PC-9 (cell line): ENCODE data around the gene HOXC10. TPM values are rescaled to one million over a fixed set of nuclear protein-coding genes. Genes with fewer than 3 reads are reported as not detected.

Experiments
- BruUV-seq: library from RNA; stranded (reverse); fragments of 400-500 nt; replicated peaks from 2 replicates; lab custom pipeline; 2021; lab: Mats Ljungman, UMichigan
- CTCF ChIA-PET: fragments of 300-600 bp; sonication (Branson Sonifier 250); formaldehyde crosslinking; loops from one replicate; lab custom pipeline; 2022; ENCODE audit warnings: antibody characterized with exemption; lab: Charles Lee
- POLR2A ChIA-PET: fragments of 300-600 bp; sonication (Branson Sonifier 250); formaldehyde crosslinking; loops from one replicate; lab custom pipeline; 2022; ENCODE audit warnings: antibody characterized with exemption; ENCODE audit not compliant: unreplicated experiment; lab: Charles Lee
- DNase-seq, 2 experiments: peaks; one replicate each; pipeline versions ENCODE4 v3.0.0 to v3.0.0-alpha.2; 2015 to 2022; ENCODE audit warnings: mixed read lengths in 1 of 2
- H2AFZ ChIP-seq: fragments of 200-600 bp; sonication (generic); 2 replicates; pipeline ENCODE4 v1.8.1; 2017; ENCODE audit warnings: antibody characterized with exemption
- H3F3A ChIP-seq: fragments of 200-600 bp; sonication (generic); 2 replicates; pipeline ENCODE4 v1.8.1; 2017; ENCODE audit warnings: antibody characterized with exemption, mild to moderate bottlenecking, low read depth; ENCODE audit not compliant: insufficient read depth
- H3K27ac ChIP-seq: fragments of 200-600 bp; sonication (generic); 2 replicates; pipeline ENCODE4 v1.6.1; 2016; ENCODE audit warnings: mixed run types
- H3K27me3 ChIP-seq: fragments of 200-600 bp; sonication (generic); 2 replicates; pipeline ENCODE4 v1.6.1; 2016; ENCODE audit warnings: low read depth, mixed run types; ENCODE audit not compliant: insufficient read depth
- H3K36me3 ChIP-seq: fragments of 200-600 bp; sonication (generic); 2 replicates; pipeline ENCODE4 v1.6.1; 2016; ENCODE audit warnings: low read depth, mixed run types
- H3K4me1 ChIP-seq: fragments of 200-600 bp; sonication (generic); replicated peaks from 2 replicates; pipeline ENCODE4 v1.6.1; 2016; ENCODE audit warnings: mixed run types; ENCODE audit not compliant: insufficient read depth
- H3K4me2 ChIP-seq: fragments of 200-600 bp; sonication (generic); 2 replicates; pipeline ENCODE4 v1.6.1; 2017; ENCODE audit warnings: mixed run types
- H3K4me3 ChIP-seq: fragments of 200-600 bp; sonication (generic); 2 replicates; pipeline ENCODE4 v1.6.1; 2016; ENCODE audit warnings: mixed run types
- H3K79me2 ChIP-seq: fragments of 200-600 bp; sonication (generic); 2 replicates; pipeline ENCODE4 v1.6.1; 2017; ENCODE audit warnings: low read depth, mixed run types
- H3K9me2 ChIP-seq: fragments of 200-600 bp; sonication (generic); 2 replicates; pipeline ENCODE4 v1.8.1; 2017; ENCODE audit warnings: mild to moderate bottlenecking; ENCODE audit not compliant: insufficient read depth
- H3K9me3 ChIP-seq: fragments of 200-600 bp; sonication (generic); 2 replicates; pipeline ENCODE4 v1.8.1; 2016; ENCODE audit warnings: low read depth; ENCODE audit not compliant: insufficient read depth
- H4K20me1 ChIP-seq: fragments of 200-600 bp; sonication (generic); 2 replicates; pipeline ENCODE4 v1.8.1; 2017; ENCODE audit not compliant: insufficient read depth
- CTCF ChIP-seq: fragments of 200-600 bp; sonication (generic); conservative IDR thresholded peaks from 2 replicates; pipeline ENCODE4 v1.6.1; 2017; ENCODE audit warnings: mixed run types, antibody characterized with exemption, mild to moderate bottlenecking, moderate library complexity
- EZH2 ChIP-seq: fragments of 200-600 bp; sonication (generic); IDR thresholded peaks from 2 replicates; pipeline ENCODE4 v1.8.0; 2017; ENCODE audit warnings: antibody characterized with exemption, low read depth
- intact Hi-C: fragments of 100-400 bp; cut with micrococcal nuclease; formaldehyde crosslinking; loops from one replicate; pipeline ENCODE4 v1.10.0; 2022; ENCODE audit not compliant: unreplicated experiment
- total RNA-seq: library from RNA; stranded (reverse); gene quantifications from 2 replicates; pipeline ENCODE4 v1.2.3, GENCODE V29; 2021

HOXC10 gene
- total RNA-seq, 1 experiment from 2014 or later: 1.1 TPM

- Histone ChIP-seq H3K9me3 (no peaks in the 10 kb centered on the region), H3K79me2 (peaks cover 12% of the 10 kb centered on the region; the same call in 1 of the 2 replicates), H3K9me2 (no peaks in the 10 kb centered on the region), H3K27me3 (no peaks in the 10 kb centered on the region), H4K20me1 (no peaks in the 10 kb centered on the region), H3K36me3 (peaks cover 5% of the 10 kb centered on the region; the same call in 1 of the 2 replicates), H3K4me3 (no peak overlapping the region), H2AFZ (no peak overlapping the region), H3K27ac (no peak overlapping the region), H3K4me1 (peaks cover 22% of the 10 kb centered on the region), H3F3A (peaks cover 23% of the 10 kb centered on the region; the same call in 1 of the 2 replicates), H3K4me2 (no peak overlapping the region)
- TF ChIP-seq CTCF (no peak), EZH2 (no peak)
- intact Hi-C loops: no loop called here
- POLR2A ChIA-PET: no interaction called here
- CTCF ChIA-PET: interaction anchor here (1.0 kb wide), 1 partner anchor 13 kb away, joined by 12 read pairs; no protein-coding TSS in a partner anchor
- DNase-seq: peak in 1 of 2 experiments; percentile 40
- BruUV-seq: no TSS peak
These were observed 36.0 kb upstream of the HOXC10 start for GRCh38 chr12:53948650-53949593.

GRCh38 chr12:53949631-53950436, 35.1 kb upstream of the HOXC10 start:
- Histone ChIP-seq H3K27ac (no peak overlapping the region), H3F3A (peaks cover 23% of the 10 kb centered on the region; the same call in 1 of the 2 replicates), H3K4me1 (peaks cover 23% of the 10 kb centered on the region), H4K20me1 (no peaks in the 10 kb centered on the region), H3K9me3 (no peaks in the 10 kb centered on the region), H3K79me2 (peaks cover 7% of the 10 kb centered on the region; the same call in 1 of the 2 replicates), H3K9me2 (no peaks in the 10 kb centered on the region), H3K4me3 (no peak overlapping the region), H3K4me2 (no peak overlapping the region), H3K27me3 (no peaks in the 10 kb centered on the region), H2AFZ (no peak overlapping the region), H3K36me3 (peaks cover 5% of the 10 kb centered on the region; the same call in 1 of the 2 replicates)
- TF ChIP-seq CTCF (no peak), EZH2 (no peak)
- no peak for DNase-seq
- CTCF ChIA-PET: interaction anchor here (0.7 kb wide), 1 partner anchor 180 kb away, joined by 3 read pairs; no protein-coding TSS in a partner anchor
- intact Hi-C loops: loop anchor here (5.0 kb wide), 1 partner anchor 83 kb away; no protein-coding TSS in a partner anchor
- POLR2A ChIA-PET: no interaction called here
- no TSS peak for BruUV-seq

GRCh38 chr12:53950437-53950773, 34.5 kb upstream of the HOXC10 start:
- H3K4me3 ChIP-seq: no peak overlapping the region
- H3K79me2 ChIP-seq: peaks cover 6% of the 10 kb centered on the region; the same call in 1 of the 2 replicates
- no peaks in the 10 kb centered on the region for H3K9me2 ChIP-seq
- H3K36me3 ChIP-seq: peaks cover 2% of the 10 kb centered on the region; the same call in 1 of the 2 replicates
- no peaks in the 10 kb centered on the region for H4K20me1 ChIP-seq
- peaks cover 23% of the 10 kb centered on the region for H3K4me1 ChIP-seq
- ChIA-PET POLR2A (no interaction called here), CTCF (interaction anchor here (0.7 kb wide), 1 partner anchor 181 kb away, joined by 3 read pairs; no protein-coding TSS in a partner anchor)
- DNase-seq: no peak
- H3K4me2 ChIP-seq: no peak overlapping the region
- H3K27ac ChIP-seq: no peak overlapping the region
- no TSS peak for BruUV-seq
- peaks cover 23% of the 10 kb centered on the region; the same call in 1 of the 2 replicates for H3F3A ChIP-seq
- intact Hi-C loops: loop anchor here (5.0 kb wide), 1 partner anchor 83 kb away; no protein-coding TSS in a partner anchor
- no peaks in the 10 kb centered on the region for H3K27me3 ChIP-seq
- H3K9me3 ChIP-seq: no peaks in the 10 kb centered on the region
- TF ChIP-seq EZH2 (no peak), CTCF (peak; percentile 29; the same call in 1 of the 2 replicates)
- no peak overlapping the region for H2AFZ ChIP-seq
